Medulla oblongata (tissue), 1 donor: ENCODE data around the gene ADGRF5.

ENCODE experiments used
- DNase-seq: peaks from one replicate; pipeline ENCODE4 v3.0.0-alpha.2; 2015; ENCODE audit errors: extremely low spot score

ADGRF5 gene, protein sequence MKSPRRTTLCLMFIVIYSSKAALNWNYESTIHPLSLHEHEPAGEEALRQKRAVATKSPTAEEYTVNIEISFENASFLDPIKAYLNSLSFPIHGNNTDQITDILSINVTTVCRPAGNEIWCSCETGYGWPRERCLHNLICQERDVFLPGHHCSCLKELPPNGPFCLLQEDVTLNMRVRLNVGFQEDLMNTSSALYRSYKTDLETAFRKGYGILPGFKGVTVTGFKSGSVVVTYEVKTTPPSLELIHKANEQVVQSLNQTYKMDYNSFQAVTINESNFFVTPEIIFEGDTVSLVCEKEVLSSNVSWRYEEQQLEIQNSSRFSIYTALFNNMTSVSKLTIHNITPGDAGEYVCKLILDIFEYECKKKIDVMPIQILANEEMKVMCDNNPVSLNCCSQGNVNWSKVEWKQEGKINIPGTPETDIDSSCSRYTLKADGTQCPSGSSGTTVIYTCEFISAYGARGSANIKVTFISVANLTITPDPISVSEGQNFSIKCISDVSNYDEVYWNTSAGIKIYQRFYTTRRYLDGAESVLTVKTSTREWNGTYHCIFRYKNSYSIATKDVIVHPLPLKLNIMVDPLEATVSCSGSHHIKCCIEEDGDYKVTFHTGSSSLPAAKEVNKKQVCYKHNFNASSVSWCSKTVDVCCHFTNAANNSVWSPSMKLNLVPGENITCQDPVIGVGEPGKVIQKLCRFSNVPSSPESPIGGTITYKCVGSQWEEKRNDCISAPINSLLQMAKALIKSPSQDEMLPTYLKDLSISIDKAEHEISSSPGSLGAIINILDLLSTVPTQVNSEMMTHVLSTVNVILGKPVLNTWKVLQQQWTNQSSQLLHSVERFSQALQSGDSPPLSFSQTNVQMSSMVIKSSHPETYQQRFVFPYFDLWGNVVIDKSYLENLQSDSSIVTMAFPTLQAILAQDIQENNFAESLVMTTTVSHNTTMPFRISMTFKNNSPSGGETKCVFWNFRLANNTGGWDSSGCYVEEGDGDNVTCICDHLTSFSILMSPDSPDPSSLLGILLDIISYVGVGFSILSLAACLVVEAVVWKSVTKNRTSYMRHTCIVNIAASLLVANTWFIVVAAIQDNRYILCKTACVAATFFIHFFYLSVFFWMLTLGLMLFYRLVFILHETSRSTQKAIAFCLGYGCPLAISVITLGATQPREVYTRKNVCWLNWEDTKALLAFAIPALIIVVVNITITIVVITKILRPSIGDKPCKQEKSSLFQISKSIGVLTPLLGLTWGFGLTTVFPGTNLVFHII (N-terminal part only)

DNA sequence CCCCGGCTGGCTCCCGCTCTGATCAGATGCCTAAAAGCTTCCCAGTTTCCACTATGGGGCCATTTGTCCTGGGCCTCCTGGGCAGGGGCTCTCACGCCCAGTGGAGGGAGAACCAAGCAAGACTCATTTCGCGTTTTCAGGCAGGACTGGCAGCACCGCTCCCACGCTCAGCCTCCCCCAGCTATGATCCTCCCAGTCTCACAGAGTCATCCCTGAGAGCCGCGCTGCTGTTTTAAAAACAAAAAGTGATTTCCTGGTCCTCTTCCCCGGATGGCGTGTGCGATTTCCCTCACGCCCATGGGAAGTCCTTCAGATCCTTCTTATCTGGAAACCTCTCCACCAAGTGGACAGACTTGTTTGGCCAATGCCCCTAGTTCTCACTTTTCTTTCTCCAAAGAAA is at the start of gene ADGRF5:
Gene ADGRF5, minus strand, starts transcription at position 208 of the 400 bp plus-strand sequence. CDS start 15,176 bp downstream, outside the sequence.
- DNase-seq: no peak

DNA sequence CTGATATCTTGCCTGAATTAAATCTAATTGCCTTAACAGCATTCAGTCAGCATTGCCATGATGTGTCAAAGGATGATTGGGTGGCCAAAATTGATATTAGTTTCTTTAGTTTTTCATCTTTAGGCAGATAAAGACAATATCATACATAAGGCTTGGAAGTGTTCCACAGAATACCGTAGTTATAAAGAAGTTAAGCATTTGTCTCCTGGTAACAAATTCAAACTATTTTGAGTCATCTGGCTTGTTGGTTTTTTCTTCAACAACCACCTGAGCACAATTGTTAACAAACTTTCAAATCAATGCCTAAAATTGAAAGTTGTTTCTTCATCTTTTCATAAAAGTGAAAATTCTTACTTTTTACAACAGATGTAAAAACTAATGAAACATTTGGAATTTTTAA is 47.5 kb upstream of the ADGRF5 start:
- no peak for DNase-seq

DNA sequence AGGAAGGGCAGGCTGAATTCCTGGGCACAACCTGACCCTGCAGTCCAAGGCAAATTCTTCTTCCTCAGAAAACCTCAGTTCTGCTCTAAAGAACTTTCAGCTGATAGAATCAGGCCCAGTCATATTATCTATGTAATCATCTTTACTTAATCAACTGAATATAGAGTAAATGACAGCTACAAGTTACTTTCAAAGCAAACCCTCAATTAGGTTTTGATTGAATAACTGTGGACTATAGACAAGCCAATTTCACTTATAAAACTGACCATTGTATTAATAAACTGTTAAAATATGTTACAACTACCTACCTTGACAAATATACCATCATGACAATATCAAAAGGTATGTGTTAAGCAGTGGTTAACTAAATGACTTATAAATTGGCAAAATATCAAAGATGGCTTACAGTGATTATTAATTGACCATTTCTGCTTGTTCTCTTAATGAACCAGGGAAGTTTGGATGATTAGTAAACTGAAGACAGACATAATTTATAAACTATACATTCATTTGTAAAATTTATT is 46.1 kb upstream of the ADGRF5 start:
- DNase-seq: no peak

DNA sequence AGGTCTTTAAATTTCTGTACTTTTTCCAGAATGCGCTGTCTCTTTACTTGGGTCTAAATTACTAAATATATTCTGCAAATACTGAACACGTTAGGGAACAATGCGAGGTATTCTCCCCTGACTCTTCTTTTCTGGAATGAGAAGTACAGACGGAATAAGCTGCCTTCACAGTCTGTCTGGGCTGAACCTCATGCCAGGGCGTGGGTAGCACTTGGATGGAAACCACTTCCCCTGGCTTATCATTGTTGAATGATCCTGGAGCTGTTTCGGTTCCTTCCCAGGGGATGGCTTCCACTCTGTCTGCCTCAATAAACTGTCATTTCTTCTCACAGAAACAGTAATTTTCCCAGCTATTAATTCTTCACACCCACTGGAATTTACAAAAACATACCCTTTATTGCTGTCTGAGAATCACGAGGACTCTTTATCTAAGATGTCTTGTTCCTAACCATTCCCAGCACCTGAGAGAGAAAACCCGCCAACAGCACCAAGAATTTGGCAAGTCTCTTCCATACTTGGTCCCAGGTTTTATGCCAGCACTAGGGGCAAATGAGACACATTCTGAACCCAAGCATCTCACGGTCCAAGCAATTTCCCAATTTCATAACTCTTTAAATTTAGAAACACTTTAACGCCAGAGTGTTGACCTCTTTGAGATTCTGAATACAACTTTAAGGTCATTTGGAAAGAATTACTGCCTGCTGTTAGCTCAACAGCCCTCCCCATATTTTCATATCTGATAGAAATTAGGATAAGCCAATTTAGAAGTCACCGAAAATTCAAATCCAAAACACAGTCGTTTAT is 43.2 kb upstream of the ADGRF5 start:
- no peak for DNase-seq

DNA sequence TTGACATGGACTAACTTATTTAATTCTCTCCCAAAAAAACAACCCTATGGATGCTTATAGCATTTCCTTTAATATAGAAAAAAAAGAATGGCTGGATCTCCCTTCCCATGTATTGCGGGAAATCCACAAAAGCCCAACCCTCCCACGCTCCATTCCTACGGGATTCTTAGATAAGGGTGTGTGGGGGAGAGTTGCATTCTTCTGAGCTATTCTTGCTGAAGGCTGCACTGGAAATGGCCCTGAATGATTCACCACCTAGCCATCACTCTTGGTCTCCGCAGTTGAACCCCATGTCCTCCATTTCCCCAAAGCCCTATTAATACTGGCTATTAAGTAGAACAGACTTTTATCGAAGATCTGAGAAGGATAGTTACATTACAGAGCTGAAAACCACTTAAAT is 41.9 kb upstream of the ADGRF5 start:
- DNase-seq: no peak

DNA sequence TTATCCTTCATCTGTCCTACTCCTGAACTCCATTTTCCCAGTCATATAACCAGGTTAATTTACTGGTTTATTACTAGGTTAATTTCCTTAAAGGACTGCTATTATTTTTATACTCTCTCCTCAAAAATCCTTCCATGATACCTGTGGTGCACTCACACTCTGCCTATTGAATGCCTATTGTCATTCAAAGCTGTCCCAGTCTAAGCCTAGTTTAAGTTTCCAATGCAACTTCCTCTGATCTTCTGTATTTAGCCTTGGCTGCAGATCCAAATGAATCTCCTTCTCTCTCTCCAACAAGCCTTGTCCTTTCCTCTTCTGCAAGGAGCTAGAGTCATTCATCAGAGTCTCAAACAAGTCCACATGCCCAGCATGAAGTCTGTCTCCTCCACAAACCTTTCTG is 41.3 kb upstream of the ADGRF5 start:
- DNase-seq: no peak

DNA sequence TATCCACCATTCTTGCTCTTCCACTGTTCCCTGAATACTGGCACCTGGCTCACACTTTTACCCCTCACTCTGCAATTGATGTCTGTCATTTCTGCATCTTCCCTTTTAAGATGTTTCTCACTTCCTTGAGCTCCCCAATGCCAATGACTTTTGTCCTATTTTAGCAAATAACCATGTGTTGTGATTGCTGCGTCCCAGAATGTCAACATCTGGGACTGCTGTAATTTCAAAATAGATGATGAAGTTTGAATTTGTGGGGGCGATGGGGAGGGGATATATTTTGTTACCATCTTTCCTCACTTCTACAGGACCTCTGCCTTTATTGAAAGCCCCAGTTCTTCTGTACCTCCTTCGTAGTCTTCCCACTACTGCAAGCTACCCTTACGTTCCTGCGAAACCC is 40.0 kb upstream of the ADGRF5 start:
- DNase-seq: no peak

DNA sequence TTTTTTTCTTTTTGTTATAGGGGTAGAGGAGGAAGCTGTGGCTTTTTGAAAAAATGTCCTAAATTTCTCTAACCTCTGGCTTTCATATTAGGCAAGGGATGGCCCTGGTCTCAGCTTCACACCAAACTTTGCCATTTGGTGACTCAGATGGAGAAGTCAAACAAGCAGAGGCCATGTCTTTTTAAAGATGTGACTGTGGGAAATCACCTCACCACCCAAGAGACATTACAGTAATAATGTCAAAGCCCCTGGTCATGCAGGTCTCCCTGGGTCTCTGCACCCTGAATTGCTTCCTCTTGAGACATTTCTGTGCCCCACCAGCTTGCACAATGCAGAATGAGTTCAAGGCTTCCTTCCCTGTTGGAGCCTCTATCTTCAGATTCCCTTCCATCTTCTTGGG is 39.5 kb upstream of the ADGRF5 start:
- no peak for DNase-seq

DNA sequence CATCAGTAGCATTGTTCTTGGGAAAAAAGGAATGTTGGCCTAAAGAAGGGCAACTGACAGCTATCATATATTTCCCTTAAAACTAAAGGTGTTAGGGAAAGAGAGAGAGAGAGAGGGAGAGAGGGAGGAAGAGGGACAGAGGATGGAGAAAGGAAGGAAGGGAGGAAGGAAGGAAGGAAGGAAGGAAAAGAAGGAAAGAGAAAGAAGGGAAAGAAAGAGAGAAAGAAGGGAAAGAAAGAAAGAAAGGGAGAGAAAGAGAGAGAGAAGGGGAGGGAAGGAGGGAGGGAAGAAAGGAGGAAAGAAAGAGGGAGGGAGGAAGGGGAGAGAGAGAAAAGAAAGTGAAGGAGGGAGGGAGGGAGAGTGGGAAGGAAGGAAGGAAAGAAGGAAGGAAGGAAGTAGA is 37.7 kb upstream of the ADGRF5 start:
- no peak for DNase-seq

DNA sequence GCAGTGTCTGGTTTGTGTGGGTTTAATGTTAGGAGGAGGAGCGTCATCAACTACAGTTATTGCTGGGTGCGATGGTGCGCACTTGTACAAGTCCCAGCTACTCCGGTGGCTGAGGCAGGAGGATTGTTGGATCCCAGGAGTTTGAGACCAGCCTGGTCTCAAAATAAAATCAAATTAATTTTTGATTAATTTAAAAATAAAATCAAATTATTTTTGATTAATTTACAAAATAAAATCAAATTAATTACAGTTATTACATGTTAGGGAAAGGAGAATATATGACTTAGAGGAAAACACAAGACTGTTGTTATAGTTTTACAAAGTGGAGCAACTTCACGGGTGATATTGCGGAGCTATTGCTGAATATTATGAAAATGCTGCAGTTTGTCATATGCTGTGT is 34.7 kb upstream of the ADGRF5 start:
- no peak for DNase-seq

DNA sequence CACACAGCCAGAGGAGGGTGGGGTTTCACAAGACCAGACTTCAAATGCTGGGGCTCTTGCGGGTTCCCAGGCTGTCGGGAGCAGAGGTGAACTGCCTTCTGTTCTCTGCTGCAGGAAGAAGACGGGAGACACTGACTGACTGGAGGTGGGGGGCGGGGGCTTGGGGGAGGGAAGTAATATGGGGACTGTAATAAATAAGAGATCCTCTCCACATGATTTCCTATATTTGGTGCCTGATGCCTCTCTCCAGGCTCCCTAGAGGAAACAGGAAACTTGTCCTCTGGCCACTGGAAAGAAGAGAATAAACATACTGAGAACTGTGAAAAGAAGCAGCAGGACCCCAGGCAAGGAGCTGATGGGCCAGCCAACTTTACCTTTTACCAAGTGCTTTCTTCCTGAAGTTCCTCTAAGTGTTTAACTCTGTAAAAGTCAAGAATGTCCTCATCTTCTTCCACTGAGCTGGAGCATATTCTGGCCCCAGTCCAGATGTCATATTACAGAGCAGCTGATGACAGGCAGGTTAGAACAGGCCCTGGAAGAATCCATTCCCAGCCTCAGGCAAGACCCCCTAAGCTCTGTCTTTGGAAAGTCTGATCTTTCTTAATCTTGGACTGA is 33.2 kb upstream of the ADGRF5 start:
- no peak for DNase-seq

DNA sequence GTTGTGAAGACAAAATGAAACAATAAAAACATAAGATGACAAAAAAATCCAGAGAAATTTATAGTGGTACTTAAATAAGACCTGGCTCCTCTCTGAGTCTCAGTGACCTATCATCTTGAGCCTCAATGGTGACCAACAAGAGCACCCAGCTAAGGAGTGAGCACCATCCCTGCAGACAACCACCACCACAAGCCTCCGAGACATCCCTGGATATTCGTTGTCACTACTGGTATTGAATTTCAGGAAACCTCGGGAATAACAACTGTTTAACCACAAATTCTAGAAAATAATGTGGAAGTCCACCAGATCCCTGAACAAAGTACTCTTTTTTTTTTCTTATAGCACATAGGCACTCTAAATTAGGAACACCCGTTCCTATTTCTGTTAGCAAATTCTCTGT is 32.2 kb upstream of the ADGRF5 start:
- DNase-seq: no peak

DNA sequence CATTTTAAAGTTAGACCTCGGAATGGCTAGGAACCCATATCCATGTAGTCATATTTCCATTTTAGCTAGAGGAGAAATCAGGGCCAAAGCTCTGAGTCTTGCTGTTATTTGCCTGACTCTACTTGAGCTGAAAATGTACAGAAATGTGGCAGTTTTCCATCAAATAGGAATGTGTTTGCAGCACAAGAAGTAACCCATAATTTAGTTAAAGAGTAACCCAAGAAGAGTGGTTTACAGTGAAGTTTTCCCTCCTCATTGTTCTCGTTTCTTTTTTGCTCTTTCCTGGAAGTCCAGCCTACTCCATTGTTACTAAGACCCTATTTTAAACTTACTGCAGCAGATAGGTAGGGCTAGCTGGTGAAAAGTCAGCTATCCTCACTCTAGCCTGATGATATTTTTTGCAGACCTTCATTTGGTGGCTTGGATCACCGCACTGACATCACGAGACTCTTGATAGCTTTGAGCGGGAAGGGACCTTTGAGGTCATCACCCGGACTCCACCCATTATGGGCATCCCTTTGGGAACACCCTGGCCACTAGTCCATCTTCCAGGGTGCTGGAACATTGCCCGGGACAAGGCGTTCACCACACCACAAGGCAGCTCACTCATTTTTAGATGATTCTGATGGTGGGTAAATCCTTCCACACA is 28.0 kb upstream of the ADGRF5 start:
- DNase-seq: no peak

DNA sequence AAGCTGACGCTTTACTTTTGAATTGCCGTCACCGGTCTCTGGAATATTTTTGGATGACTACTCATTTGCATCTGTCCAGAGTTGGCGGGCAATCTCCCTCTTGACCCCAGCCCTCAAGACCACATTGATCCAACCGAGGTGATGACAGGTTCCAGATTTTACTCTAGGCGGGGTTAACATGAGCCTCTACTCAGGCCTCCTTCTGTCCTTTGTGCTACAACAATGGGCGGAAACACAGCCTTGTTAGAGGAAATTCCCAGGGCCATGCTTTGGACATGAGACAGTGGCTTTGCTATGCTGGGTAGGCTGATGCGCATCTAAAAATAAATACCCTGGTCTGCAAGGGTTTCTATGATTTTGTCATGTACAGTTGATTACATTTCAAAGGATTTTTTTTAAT is 27.0 kb upstream of the ADGRF5 start:
- DNase-seq: no peak

DNA sequence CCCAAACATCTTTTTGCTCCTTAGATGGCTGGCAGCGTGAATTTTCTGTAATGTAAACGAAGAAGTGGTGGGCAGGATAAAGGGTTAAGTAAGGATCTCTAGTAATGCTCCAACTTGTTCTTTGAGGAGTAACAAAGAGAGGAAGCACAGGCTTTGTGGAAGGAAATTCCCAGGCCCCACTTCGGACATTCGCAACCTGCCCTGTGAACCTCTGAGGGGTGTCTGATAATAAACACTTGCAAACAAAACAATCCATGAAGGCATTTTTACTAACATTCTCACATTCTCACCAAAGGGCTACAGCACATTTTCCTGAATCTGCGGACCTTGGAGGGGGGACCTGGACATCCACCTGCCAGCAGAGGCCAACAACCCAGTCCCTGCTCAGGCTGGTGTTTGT is 25.8 kb upstream of the ADGRF5 start:
- no peak for DNase-seq

DNA sequence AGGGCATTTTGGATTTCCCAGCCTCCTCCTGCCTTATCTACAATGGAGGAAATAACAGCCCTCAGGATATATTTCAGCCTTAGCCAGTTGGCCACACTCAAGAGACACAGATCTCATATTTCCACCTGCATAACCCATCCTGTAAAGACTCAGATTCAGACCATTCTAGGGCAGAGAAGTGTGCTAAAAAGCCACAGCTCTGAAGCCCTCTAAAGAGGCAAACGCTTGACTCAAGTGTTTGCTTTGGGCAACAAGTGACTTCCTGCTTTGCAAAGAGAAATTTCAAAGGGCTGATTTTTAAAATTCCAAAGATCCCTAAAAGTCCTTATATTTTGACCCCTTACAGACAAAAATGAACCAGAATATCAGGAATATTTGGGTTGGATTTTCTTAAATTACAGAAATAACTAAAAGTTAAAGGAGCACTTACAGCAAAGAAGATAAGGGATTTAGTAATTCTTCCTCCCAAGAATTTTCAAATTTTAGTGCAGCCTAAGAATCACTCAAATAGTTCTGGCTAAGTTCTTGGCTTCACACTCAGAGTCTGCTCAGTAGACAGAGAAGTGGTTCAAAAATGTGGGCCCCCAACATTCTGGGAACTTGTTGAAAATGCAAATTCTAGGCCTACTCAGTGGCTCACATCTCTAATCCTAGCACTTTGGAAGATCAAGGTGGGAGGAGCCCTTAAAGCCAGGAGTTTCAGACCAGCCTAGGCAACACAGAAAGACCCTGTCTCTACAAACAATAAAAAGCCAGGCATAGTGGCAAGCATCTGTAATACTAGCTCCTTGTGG is 18.9 kb upstream of the ADGRF5 start:
- DNase-seq: no peak

DNA sequence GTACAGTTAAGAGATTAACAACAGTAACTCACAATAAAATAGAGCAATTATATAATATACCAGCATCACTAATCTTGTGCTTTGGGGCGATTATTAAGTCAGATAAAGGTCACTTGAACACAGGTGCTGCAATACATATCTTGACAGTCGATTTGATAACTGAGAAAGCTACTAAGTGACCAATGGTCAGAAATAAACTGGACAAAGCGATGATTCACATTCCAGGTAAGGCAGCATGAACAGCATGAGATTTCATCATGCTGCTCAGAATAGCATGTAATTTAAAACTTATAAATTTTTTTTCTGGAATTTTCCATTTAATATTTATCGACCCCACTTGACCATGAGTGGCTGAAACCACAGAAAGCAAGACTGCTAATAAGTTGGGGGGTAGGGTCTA is 15.9 kb upstream of the ADGRF5 start:
- no peak for DNase-seq

DNA sequence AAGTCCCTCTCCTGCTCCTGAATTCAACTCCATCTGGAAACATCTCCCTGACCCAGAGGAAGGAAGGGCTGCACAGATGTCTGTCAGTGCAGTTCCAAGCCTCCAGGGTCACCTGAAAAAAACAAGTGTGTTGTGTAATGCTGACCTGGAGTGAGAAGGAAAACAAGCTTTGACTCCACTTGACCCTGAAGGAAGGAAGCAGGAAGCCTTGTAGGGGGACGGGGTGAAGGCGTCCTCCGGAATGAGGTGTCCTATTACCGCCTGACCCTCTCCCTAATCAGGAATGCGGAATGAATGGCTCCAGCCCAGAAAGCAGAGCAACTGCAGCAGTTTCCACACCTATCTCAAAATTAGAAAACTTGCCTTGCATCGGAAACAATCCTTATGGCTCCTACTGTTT is 13.9 kb upstream of the ADGRF5 start:
- no peak for DNase-seq

DNA sequence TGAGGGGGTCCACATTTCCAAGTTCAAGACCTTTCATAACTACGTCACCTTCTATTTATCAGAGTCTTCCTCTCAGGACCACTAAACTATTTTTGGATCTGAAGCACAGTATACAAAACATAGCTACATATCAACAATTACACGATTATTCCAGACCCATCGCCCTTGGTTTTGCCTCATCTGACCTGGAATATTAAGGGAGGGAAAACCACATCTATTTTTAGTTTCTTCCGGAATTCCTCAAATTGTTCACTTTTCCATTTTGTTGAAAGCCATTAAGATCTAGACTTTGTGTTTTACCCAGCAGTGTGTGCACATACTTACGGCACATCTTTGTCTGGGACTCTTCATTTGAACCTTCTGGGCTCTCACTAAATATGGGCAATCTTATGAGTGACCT is 12.0 kb upstream of the ADGRF5 start:
- no peak for DNase-seq
